PFSK-1 (cell line): Measurements from ENCODE around the gene TRUB2.

Experiments used
- FOXP2 ChIP-seq: optimal IDR thresholded peaks from 2 replicates; pipeline ENCODE3; 2011; ENCODE audit warnings: borderline replicate concordance, control low read depth, inconsistent platforms; ENCODE audit not compliant: insufficient read depth; ENCODE audit errors: extremely low read length, extremely low read depth
- POLR2AphosphoS5 ChIP-seq: IDR thresholded peaks from 2 replicates; pipeline ENCODE4 v1.6.1; 2012; ENCODE audit warnings: low read depth, mild to moderate bottlenecking, control low read depth, low read length, moderate library complexity
- SIN3A ChIP-seq: IDR thresholded peaks from 2 replicates; pipeline ENCODE4 v1.6.1; 2012; ENCODE audit warnings: mild to moderate bottlenecking, low read length, moderate library complexity, borderline replicate concordance; ENCODE audit not compliant: insufficient read depth
- TAF1 ChIP-seq: IDR thresholded peaks from 2 replicates; pipeline ENCODE4 v1.6.1; 2012; ENCODE audit warnings: low read length, control low read depth, borderline replicate concordance; ENCODE audit not compliant: insufficient read depth
- TF ChIP-seq, protein P1 (sequence below), 2 experiments: IDR thresholded peaks; 2 replicates each; pipeline versions ENCODE4 v1.6.1 to v1.8.0; 2011 to 2012; ENCODE audit warnings: low read depth in 2 of 2, low read length in 2 of 2, control low read depth in 1 of 2, inconsistent platforms in 1 of 2, mild to moderate bottlenecking in 1 of 2, moderate library complexity in 1 of 2; ENCODE audit not compliant: insufficient read depth in 1 of 2

TRUB2 gene

DNA sequence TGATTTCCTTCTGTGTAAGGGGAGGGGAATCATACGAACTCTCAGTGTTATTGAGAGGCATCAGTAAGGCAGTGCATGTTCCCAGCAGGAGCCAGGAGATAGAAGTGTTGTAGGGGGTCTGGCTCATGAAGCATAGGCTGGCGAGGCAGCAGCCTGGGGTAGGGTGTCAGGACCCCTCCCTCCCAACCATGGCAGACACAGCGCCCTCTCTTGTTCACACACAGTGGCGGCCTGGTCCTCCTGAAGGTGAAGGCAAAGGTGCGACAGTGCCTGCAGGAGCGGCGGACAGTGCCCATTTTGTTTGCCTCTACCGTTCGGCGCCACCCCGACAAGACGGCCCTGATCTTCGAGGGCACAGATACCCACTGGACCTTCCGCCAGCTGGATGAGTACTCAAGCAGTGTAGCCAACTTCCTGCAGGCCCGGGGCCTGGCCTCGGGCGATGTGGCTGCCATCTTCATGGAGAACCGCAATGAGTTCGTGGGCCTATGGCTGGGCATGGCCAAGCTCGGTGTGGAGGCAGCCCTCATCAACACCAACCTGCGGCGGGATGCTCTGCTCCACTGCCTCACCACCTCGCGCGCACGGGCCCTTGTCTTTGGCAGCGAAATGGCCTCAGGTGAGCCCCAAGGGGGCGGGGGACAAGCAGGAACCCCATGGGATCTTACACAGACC lies 22.8 kb upstream of the TRUB2 start:
- TF ChIP-seq SIN3A = no peak
- no peak for TF ChIP-seq POLR2AphosphoS5
- TF ChIP-seq FOXP2 = no peak
- TF ChIP-seq, protein P1, sequence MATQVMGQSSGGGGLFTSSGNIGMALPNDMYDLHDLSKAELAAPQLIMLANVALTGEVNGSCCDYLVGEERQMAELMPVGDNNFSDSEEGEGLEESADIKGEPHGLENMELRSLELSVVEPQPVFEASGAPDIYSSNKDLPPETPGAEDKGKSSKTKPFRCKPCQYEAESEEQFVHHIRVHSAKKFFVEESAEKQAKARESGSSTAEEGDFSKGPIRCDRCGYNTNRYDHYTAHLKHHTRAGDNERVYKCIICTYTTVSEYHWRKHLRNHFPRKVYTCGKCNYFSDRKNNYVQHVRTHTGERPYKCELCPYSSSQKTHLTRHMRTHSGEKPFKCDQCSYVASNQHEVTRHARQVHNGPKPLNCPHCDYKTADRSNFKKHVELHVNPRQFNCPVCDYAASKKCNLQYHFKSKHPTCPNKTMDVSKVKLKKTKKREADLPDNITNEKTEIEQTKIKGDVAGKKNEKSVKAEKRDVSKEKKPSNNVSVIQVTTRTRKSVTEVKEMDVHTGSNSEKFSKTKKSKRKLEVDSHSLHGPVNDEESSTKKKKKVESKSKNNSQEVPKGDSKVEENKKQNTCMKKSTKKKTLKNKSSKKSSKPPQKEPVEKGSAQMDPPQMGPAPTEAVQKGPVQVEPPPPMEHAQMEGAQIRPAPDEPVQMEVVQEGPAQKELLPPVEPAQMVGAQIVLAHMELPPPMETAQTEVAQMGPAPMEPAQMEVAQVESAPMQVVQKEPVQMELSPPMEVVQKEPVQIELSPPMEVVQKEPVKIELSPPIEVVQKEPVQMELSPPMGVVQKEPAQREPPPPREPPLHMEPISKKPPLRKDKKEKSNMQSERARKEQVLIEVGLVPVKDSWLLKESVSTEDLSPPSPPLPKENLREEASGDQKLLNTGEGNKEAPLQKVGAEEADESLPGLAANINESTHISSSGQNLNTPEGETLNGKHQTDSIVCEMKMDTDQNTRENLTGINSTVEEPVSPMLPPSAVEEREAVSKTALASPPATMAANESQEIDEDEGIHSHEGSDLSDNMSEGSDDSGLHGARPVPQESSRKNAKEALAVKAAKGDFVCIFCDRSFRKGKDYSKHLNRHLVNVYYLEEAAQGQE (IDR thresholded peaks at IDR 0.05; ENCODE audit: insufficient read depth in 1 of 2, low read depth in 2 of 2, low read length in 2 of 2) = no peak
- no peak for TF ChIP-seq TAF1

DNA sequence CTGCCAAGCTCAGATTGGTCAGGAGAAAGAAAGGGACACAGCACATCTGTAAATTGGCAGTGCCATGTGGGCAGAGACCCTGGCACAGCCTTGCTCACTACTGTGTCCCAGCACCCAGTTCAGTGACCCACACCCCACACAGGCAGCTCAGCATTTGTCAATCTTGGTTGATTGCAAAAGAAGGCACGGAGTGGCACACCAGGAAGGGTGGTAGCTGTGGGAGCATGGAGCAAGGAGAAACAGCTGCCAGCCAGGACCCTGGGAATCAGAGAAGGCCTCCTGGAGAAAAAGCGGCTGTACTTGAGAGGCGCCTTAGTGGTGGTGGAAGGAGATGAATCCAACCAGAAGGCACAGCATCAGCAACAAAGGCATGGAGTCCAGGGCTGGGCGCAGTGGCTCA lies 21.6 kb upstream of the TRUB2 start:
- TF ChIP-seq POLR2AphosphoS5 = no peak
- no peak for TF ChIP-seq FOXP2
- TF ChIP-seq SIN3A = no peak
- no peak for TF ChIP-seq TAF1
- TF ChIP-seq, protein P1 (IDR thresholded peaks at IDR 0.05; ENCODE audit: insufficient read depth in 1 of 2, low read depth in 2 of 2, low read length in 2 of 2) = no peak

DNA sequence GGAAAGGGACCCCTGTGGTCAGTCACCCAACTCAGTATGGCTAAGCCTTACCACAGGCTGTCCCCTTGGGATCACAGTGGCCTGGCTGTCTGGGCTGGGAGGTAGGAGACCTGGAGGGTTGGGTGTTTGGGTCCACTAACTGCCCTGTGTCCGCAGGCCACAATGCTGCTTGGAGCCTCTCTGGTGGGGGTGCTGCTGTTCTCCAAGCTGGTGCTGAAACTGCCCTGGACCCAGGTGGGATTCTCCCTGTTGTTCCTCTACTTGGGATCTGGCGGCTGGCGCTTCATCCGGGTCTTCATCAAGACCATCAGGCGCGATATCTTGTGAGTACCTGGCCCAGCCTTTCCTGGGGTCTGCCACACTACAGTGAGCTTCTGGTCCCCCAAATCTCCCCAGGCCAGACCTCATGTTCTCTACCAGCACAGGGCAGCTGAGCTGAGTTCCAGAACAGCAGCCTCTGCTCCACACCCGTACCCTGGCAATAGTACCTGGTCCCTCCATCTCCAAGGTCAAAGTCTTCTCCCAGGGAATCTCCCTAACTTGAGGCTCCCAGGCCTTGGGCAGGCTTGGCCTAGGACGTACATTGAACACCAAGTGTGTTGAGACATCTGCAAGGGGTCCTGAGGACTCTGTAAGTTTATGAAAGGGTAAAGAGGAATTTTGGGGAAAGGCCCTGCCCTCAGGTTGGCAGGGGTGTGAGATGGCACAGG lies 20.9 kb upstream of the TRUB2 start:
- TF ChIP-seq, protein P1 (IDR thresholded peaks at IDR 0.05; ENCODE audit: insufficient read depth in 1 of 2, low read depth in 2 of 2, low read length in 2 of 2) = peak; percentile 19 to 72; a peak in 2 of 4 replicates
- TF ChIP-seq TAF1 = no peak

DNA sequence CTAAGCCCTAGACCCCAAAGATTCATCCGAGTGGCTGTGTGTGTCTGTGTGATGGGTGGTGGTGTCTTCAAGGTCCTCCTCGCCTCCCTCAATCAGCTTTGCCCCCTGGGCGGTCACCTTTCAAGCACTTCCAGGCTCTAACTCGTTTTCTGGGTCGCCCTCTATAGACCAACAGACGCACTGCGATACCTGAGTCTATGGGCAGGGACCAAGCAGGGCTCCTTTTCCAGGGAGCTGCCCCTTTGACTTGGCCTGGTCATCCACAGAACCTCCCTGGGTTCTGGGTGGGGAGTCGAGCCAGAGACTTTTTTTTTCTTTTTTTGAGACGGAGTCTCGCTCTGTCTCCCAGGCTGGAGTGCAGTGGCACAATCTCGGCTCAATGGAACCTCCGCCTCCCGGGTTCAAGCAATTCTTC lies 19.2 kb upstream of the TRUB2 start:
- TF ChIP-seq FOXP2 = no peak
- 0 out of 2 replicates have a peak, but pooled peaks have one; percentile 24 for TF ChIP-seq SIN3A

DNA sequence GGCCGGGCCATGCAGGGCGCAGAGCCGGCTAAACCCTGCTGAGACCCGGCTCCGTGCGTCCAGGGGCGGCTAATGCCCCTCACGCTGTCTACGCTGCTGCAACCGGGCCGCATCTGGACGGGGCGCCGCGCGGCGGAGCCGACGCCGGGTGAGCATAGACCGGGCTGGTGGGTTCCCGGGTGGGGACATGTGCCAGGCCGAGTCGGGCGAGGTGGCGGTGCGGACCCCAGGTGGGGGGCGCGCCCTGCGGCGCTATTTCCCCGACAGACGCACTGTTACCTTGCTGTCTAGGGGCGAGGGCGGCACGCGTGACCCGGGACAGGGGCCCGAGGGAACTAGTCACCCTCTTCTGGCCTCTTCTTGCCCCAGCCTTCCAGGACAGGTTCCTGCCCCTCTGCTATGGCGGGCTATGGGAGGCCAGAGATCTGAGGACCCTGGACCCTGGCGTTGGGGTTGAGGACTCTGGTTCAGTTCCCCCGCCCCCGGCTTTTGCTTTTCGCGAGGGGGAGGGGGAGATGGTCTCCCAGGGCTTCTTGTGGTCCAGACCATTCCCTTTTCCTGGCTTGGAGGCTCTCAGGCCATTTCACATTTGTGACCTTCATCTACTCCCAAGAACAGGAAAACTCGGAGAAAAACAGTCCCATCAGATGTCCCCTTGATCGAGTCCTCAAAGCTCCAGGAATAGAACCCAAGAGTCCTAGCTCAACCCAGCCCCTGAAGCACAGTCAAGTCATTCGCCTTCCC lies 18.6 kb upstream of the TRUB2 start:
- no peak for TF ChIP-seq FOXP2

DNA sequence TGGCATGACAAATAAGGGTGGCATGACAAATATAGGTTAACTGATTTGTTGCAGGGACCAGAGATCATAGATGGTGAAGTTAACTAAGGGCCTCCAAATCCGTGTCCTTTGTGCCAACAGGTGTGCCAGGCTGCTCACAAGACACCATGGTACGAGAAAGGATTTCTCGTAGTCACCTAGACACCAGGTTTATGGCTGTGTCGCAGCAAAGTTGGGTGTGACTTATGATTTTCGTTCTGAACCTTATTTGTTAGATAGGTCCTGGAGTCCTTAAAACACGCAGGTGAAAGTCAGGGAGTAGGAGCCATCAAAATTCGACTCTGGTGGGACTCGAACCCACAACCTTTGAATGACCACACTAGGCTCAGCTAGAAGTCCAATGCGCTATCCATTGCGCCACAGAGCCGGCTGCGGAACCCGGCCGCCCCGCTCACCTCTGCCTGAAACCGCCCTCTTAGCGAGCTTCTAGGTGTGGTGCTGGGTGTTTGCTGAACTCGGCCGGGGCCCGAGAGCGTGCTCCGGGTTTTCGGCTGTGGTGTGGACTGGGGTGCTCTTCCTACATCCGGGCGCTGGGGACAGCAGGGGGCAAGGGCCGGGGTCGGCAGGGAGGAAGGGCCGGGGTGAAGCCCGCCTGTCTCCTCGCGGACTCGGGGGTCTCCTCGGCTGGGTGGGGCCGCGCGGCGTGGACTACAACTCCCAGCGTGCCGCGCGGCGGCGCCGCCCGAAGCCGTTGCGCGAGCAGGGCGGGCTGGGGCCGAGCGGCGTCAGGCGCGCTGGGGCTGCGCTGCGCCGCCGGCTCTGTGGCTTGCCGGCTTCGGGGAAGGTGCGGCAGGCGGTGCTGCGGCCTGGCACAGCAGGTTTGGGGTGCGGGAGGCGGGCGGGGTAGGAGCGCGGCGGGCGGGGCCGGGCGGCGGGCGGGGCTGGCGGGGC lies 17.8 kb upstream of the TRUB2 start, which contains the start of gene SLC27A4:
TSS of gene SLC27A4 (plus strand) at position 767 of the 930 bp plus-strand sequence. CDS start 2,606 bp downstream, outside the sequence.
- TF ChIP-seq TAF1 (peak; percentile 58; the same call in 1 of the 2 replicates), FOXP2 (peak; percentile 21), POLR2AphosphoS5 (no peak)
